ENCODE data around the gene ARHGAP33.

The ARHGAP33 gene

DNA sequence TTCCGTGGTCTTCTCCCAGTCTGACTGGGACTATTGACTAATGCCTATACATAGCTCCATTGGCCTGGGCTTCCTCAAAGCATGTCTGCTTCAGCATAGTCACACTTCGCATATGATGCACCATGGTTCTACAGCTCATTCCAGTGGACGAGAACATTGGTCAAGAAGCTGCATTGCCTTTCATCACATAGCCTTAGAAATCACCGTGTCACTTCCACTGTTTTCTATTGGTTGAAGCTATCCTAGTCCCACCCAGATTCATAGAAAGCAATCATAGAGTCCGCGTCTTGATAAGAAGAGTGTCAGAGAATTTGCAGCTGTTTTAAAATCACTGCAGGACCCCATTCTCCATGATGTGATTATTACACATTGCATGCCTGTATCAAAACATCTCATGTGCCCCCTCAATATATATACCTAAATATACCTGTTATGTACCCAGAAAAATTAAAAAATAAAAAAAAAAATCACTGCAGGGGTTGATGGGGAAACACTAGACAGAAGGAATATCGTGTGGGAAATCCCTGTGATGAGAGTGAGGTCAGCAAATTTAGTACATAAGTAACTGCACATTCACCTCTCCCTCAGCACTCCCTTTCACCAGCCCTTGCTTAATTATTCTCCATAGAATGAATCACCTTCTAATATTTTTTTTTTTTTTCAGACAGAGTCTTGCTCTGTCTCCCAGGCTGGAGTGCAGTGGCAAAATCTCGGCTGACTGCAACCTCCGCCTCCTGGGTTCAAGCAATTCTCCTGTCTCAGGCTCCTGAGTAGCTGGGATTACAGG is 2.2 kb upstream of the ARHGAP33 start:
- no peak overlapping the region for H3K4me3 ChIP-seq (ENCODE audit: low read length)
- no peak for DNase-seq (ENCODE audit: low read depth)
- TF ChIP-seq, protein P1, sequence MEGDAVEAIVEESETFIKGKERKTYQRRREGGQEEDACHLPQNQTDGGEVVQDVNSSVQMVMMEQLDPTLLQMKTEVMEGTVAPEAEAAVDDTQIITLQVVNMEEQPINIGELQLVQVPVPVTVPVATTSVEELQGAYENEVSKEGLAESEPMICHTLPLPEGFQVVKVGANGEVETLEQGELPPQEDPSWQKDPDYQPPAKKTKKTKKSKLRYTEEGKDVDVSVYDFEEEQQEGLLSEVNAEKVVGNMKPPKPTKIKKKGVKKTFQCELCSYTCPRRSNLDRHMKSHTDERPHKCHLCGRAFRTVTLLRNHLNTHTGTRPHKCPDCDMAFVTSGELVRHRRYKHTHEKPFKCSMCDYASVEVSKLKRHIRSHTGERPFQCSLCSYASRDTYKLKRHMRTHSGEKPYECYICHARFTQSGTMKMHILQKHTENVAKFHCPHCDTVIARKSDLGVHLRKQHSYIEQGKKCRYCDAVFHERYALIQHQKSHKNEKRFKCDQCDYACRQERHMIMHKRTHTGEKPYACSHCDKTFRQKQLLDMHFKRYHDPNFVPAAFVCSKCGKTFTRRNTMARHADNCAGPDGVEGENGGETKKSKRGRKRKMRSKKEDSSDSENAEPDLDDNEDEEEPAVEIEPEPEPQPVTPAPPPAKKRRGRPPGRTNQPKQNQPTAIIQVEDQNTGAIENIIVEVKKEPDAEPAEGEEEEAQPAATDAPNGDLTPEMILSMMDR (conservative IDR thresholded peaks at IDR 0.05; ENCODE audit: low read depth, low read length), result no peak

GRCh38 chr19:35774274-35775045 is 904 bp upstream of the ARHGAP33 start:
- TF ChIP-seq, protein P1 (conservative IDR thresholded peaks at IDR 0.05; ENCODE audit: low read depth, low read length), result no peak
- peak overlapping the region; percentile 36 for H3K4me3 ChIP-seq (ENCODE audit: low read length)
- no peak for DNase-seq (ENCODE audit: low read depth)

- DNase-seq (ENCODE audit: low read depth), result no peak
- peak overlapping the region; percentile 36 for H3K4me3 ChIP-seq (ENCODE audit: low read length)
- TF ChIP-seq, protein P1 (conservative IDR thresholded peaks at IDR 0.05; ENCODE audit: low read depth, low read length), result no peak
These were observed 392 bp upstream of the ARHGAP33 start for GRCh38 chr19:35775046-35775297.

DNA sequence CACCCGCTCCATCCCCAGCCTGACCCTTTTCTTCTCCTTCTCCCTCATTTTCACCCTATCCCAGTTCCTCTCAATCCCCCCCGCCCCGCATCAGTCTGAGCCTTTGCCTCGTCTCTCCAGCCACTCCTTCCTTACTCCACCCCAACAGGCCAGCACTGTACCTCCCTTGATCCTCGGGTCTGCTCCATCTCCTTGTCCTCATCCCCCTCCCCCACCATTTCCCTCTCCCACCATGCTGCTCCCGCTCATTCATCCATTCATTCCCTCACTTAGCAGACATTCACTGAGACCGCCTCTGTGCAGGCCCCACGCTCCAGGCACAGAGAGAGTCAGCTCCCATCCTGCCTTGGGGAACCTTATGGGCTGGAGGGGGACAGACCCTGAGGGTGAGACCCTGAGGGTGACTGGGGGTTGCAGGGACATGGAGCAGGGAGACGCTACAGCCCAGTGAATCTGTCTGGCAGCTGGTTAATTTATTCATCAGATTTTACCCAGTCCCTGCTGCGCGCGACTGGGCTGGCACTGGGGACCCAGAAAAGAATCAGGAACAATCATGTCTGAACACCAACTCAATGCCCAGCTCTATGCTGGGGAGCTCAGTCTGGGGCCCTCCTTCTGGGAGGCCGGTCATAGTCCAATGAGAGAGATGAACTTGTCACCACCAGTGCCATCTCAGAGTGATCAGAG is 881 bp downstream of the ARHGAP33 start:
- no peak for DNase-seq (ENCODE audit: low read depth)
- peak overlapping the region; percentile 67 for H3K4me3 ChIP-seq (ENCODE audit: low read length)

GRCh38 chr19:35777086-35777841 is 1.9 kb downstream of the ARHGAP33 start:
- H3K4me3 ChIP-seq (ENCODE audit: low read length), result no peak overlapping the region
- TF ChIP-seq, protein P1 (conservative IDR thresholded peaks at IDR 0.05; ENCODE audit: low read depth, low read length), result no peak
- DNase-seq (ENCODE audit: low read depth), result no peak

More for the DNA sequence above, 881 bp downstream of the ARHGAP33 start:
- TF ChIP-seq, protein P1 (conservative IDR thresholded peaks at IDR 0.05; ENCODE audit: low read depth, low read length), result no peak

DNA sequence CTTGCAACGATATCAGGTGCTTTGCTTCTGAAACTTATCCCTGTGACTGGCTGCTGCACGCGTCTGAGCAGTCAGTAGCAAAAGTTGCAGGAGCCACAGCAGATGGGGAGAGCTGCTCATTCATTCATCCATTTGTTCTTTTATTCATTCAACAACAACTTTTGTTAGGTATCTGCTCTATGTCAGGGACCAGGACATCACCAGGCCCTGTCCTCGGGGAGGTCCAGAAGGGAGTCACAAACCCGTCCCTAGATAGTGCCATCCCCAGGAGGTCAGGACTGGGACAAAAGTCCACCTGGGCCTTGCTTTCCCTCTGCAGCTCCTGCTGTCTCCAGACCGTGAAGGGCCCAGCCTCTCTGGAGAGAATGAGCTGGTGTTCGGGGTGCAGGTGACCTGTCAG is 2.6 kb downstream of the ARHGAP33 start:
- TF ChIP-seq, protein P1 (conservative IDR thresholded peaks at IDR 0.05; ENCODE audit: low read depth, low read length), result no peak
- no peak for DNase-seq (ENCODE audit: low read depth)

More for the DNA sequence above, 2.6 kb downstream of the ARHGAP33 start:
- H3K4me3 ChIP-seq (ENCODE audit: low read length), result no peak overlapping the region

All from retinal pigment epithelial cell (primary cell).